Vagina (tissue), 2 donors: ENCODE measurements around the gene CDK14.

Experiments used
- CTCF ChIP-seq, 3 experiments: fragments of 450-650 bp in 2 of 3; fragments of 200-600 bp in 1 of 3; sonication (generic) in 1 of 3; IDR thresholded peaks; one replicate each; pipeline ENCODE4 v1.5.1; 2017 to 2019; ENCODE audit warnings: antibody characterized with exemption in 3 of 3, mild to moderate bottlenecking in 2 of 3, moderate library complexity in 2 of 3
- POLR2A ChIP-seq, 2 donors: fragments of 450-650 bp; IDR thresholded peaks; one replicate each; pipeline ENCODE4 v1.6.1; 2017; ENCODE audit warnings: antibody characterized with exemption in 2 of 2, mild to moderate bottlenecking in 2 of 2, moderate library complexity in 2 of 2
- POLR2AphosphoS5 ChIP-seq, 2 donors: sonication (generic); formaldehyde crosslinking; IDR thresholded peaks; one replicate each; pipeline ENCODE4 v1.9.0; 2017; ENCODE audit warnings: antibody characterized with exemption in 2 of 2, mild to moderate bottlenecking in 2 of 2, low read depth in 1 of 2; ENCODE audit not compliant: insufficient read depth in 1 of 2

- TF ChIP-seq POLR2A (IDR thresholded peaks at IDR 0.05) (no peak), CTCF (IDR thresholded peaks at IDR 0.05) (no peak), POLR2AphosphoS5 (IDR thresholded peaks at IDR 0.05; ENCODE audit: insufficient read depth in 1 of 2, low read depth in 1 of 2) (no peak)
These were observed 8.9 kb downstream of the CDK14 start for GRCh38 chr7:90605055-90605454.
